ENCODE data around the gene GRAP2.

GRAP2 gene

DNA sequence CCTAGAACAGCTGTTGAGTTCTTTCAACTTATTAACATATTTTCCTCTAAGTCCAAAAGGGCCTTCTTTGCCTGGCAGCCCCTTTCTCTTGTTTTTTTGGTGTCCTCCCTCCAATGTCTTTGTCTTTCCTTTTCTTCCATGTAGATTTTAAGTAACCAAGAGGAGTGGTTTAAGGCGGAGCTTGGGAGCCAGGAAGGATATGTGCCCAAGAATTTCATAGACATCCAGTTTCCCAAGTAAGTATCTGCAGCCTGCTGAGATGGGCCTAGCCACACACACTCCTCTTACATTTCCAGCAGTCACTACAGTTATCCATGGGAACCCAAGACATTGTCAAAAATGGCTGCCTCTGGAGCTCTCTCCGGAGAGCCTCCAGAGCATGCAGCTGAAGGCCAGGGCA lies 54.8 kb downstream of the GRAP2 start:
- TF ChIP-seq, protein P1, sequence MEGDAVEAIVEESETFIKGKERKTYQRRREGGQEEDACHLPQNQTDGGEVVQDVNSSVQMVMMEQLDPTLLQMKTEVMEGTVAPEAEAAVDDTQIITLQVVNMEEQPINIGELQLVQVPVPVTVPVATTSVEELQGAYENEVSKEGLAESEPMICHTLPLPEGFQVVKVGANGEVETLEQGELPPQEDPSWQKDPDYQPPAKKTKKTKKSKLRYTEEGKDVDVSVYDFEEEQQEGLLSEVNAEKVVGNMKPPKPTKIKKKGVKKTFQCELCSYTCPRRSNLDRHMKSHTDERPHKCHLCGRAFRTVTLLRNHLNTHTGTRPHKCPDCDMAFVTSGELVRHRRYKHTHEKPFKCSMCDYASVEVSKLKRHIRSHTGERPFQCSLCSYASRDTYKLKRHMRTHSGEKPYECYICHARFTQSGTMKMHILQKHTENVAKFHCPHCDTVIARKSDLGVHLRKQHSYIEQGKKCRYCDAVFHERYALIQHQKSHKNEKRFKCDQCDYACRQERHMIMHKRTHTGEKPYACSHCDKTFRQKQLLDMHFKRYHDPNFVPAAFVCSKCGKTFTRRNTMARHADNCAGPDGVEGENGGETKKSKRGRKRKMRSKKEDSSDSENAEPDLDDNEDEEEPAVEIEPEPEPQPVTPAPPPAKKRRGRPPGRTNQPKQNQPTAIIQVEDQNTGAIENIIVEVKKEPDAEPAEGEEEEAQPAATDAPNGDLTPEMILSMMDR (conservative IDR thresholded peaks at IDR 0.05; ENCODE audit: control insufficient read depth, insufficient read depth, low read depth, low read length): no peak
- no peak for DNase-seq (ENCODE audit: low read depth)
- H3K4me3 ChIP-seq (ENCODE audit: control insufficient read depth, low read depth, low read length): no peak overlapping the region

DNA sequence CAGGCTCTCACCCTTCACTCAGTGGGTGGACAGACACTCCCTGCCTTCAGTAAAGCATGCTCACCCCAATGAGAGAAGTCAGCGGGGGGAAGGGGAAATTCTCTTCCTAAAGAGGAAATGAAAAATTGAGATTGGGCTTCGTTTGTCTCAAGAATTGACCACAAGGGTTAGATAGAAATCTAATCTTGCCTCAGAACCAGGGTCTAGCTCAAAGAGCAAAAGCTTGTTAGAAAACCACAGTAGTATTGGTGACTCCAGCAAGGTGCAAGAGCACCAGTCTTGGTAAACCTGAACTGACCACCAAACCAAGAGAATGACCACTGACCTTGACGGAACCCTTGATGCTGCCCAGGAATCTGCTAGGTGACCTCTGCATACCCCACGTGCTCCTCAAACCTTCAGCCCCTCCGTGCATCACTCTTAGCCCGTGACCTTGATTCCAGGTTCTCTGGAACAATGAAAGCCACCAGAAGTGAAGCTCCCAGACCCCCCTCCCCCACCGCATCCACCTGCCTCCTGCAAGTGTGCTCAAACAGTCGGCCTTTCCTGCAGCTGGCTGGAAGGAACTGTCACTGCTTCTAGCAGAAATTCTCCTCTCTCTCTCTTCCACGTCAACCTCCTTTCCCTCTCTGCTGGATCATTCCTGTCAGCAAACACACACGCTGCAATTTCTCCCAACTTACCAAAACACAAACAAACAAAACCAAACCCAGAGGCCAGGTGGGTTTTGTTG lies 56.2 kb downstream of the GRAP2 start:
- DNase-seq (ENCODE audit: low read depth): no peak
- H3K4me3 ChIP-seq (ENCODE audit: control insufficient read depth, low read depth, low read length): no peak overlapping the region

DNA sequence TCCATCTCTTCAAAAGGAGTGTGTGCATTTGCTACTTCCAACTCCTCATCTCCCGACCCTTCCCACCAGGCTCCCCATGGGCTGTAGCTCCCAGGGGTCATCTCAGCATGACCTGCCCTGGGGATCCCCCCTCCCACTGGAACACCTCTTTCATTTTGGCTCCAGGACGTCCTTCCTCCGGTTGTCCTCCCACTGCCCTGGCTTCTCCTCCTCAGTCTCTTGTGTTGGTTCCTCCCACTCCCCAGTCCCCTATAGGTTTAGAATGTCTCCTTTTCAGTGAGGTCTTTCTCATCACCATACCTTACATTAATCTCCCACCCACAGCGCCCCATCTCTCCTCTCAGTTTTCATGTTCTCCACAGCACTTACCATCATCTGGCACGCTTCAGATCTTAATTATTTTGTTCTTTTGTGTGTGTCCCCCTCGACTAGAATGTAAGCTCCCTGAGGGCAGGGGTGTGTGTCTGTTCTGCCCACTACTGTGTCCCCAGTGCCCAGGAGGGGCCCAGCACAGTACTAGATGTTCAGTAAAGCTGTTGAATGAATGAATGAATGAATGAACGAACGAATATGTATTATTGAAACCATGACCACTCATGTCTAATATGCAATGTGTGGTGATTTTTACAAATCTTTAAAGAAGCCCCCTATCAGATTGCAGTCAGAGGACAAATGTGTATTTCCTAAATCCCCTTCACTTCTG lies 57.3 kb downstream of the GRAP2 start:
- DNase-seq (ENCODE audit: low read depth): no peak
- TF ChIP-seq, protein P1 (conservative IDR thresholded peaks at IDR 0.05; ENCODE audit: control insufficient read depth, insufficient read depth, low read depth, low read length): no peak

More for the DNA sequence above, 56.2 kb downstream of the GRAP2 start:
- TF ChIP-seq, protein P1 (conservative IDR thresholded peaks at IDR 0.05; ENCODE audit: control insufficient read depth, insufficient read depth, low read depth, low read length): no peak

DNA sequence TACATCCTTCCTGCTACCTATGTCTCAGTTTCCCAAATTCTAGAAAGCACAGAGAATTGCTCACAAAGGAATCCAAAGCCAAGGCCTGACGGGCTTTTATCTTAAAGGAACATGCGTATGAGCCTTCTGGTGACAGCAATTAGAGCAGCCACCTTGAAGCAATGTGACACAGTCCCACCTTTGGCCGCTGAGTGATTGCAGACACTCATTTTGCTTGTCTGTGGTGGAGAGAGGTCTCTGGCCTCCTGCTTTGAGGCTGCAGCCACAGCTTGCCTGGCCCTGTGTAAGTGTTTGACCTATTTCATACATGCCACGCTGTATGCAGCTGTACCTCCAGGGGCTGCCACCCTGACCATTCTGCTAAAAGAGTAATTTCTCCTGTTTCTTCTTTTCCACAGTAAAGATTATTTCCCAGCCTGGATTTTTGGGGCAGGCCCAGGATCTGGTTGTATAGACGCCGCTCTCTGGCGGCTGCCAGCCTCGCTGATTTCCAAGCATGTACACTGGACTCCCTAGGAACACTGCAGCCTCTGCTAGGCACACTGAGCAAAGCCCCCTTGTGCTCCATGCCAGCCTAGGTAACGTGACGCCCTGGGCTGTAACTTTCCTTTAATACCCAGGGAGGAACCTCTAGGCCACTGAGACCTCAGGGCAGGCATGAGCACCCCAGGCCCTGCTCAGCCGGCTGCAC lies 58.2 kb downstream of the GRAP2 start:
- H3K4me3 ChIP-seq (ENCODE audit: control insufficient read depth, low read depth, low read length): no peak overlapping the region
- no peak for DNase-seq (ENCODE audit: low read depth)
- TF ChIP-seq, protein P1 (conservative IDR thresholded peaks at IDR 0.05; ENCODE audit: control insufficient read depth, insufficient read depth, low read depth, low read length): no peak

More for the DNA sequence above, 57.3 kb downstream of the GRAP2 start:
- no peak overlapping the region for H3K4me3 ChIP-seq (ENCODE audit: control insufficient read depth, low read depth, low read length)

DNA sequence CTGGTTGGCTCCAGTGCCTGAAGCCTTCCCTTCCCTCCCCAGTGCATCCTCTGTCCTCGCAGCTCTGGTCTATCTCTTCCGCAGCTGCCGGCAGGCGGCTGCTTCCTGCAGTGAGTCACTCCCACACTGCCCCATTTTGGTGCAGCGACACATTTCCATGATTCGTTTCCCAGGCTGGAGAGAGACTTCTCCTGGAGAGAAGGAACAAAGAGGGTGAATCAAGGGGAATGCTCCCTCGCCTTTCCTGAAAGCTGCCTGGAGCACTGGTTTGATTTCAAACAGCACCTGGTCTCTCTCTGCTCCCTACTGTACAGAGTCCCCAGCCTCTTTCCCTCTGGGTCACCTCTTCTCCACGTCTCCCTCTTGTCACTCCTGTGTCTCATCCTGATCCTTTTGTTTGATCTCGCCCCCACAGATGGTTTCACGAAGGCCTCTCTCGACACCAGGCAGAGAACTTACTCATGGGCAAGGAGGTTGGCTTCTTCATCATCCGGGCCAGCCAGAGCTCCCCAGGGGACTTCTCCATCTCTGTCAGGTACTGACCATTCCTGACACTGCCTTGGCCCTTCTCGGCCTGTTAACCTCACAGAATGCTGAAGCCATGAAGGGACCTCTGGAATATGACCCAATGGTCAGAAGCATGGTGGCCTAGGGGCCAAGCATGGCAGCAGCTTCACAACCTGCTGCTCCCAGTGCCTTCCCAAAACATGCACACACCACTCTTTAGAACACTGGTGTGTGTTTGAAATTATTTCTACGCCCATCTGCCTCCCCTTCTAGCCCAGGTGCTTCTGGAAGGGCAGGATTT lies 59.0 kb downstream of the GRAP2 start, which contains the start of gene TMA7B:
TSS of gene TMA7B (plus strand) at position 758 of the 808 bp plus-strand sequence. CDS start 3,978 bp downstream, outside the sequence.
- H3K4me3 ChIP-seq (ENCODE audit: control insufficient read depth, low read depth, low read length): no peak within 1 kb of the TSS
- DNase-seq (ENCODE audit: low read depth): peak; percentile 71
- TF ChIP-seq, protein P1 (conservative IDR thresholded peaks at IDR 0.05; ENCODE audit: control insufficient read depth, insufficient read depth, low read depth, low read length): peak; percentile 44
